OCI-LY3 (cell line): ENCODE measurements around the gene NUDT12.

Experiments used
- H2AFZ ChIP-seq: fragments of 200-600, 300-600 bp; shearing (Covaris generic); 2 replicates; pipeline ENCODE4 v1.6.0; 2014; ENCODE audit warnings: antibody characterized with exemption, low read depth, low read length
- H3K27ac ChIP-seq: fragments of 200-600, 300-600 bp; sonication (generic); 2 replicates; pipeline ENCODE4 v1.5.1; 2014; ENCODE audit warnings: mild to moderate bottlenecking, low read length, moderate library complexity, mixed read lengths
- H3K27me3 ChIP-seq: fragments of 200-600, 300-600 bp; sonication (generic); 2 replicates; pipeline ENCODE4 v1.6.1; 2014; ENCODE audit warnings: low read depth, low read length, mixed read lengths
- H3K36me3 ChIP-seq: fragments of 200-600, 300-600 bp; sonication (generic); replicated peaks from 2 replicates; pipeline ENCODE3; 2014; ENCODE audit warnings: low read depth, low read length, mixed read lengths
- H3K4me1 ChIP-seq: fragments of 300-600, 200-600 bp; sonication (generic); 2 replicates; pipeline ENCODE4 v1.6.1; 2014; ENCODE audit warnings: low read length, mixed read lengths
- H3K4me2 ChIP-seq: fragments of 200-600, 300-600 bp; sonication (generic); 2 replicates; pipeline ENCODE4 v1.6.1; 2014; ENCODE audit warnings: low read length, mixed read lengths
- H3K4me3 ChIP-seq: fragments of 300-600, 200-600 bp; sonication (generic); 2 replicates; pipeline ENCODE4 v1.5.1; 2014; ENCODE audit warnings: antibody characterized with exemption, mild to moderate bottlenecking, low read length, moderate library complexity
- H3K79me2 ChIP-seq: fragments of 300-600, 200-600 bp; shearing (Covaris generic); 2 replicates; pipeline ENCODE4 v1.6.1; 2014; ENCODE audit warnings: mild to moderate bottlenecking, low read length, mixed read lengths
- H3K9ac ChIP-seq: fragments of 300-600, 200-600 bp; shearing (Covaris generic); 2 replicates; pipeline ENCODE4 v1.6.0; 2014; ENCODE audit warnings: mild to moderate bottlenecking, low read length, moderate library complexity
- H3K9me3 ChIP-seq: fragments of 200-600, 300-600 bp; shearing (Covaris generic); 2 replicates; pipeline ENCODE4 v1.6.1; 2014; ENCODE audit warnings: low read length, mixed read lengths; ENCODE audit not compliant: insufficient read depth
- H4K20me1 ChIP-seq: fragments of 200-600, 300-600 bp; sonication (generic); 2 replicates; pipeline ENCODE4 v1.6.1; 2016; ENCODE audit warnings: low read length, mixed read lengths; ENCODE audit not compliant: insufficient read depth
- EZH2phosphoT487 ChIP-seq: fragments of 200-600 bp; shearing (Covaris generic); IDR thresholded peaks from 2 replicates; pipeline ENCODE4 v1.6.1; 2018; ENCODE audit warnings: antibody characterized with exemption, mixed run types, low read depth
- TF ChIP-seq, protein P1 (sequence below): fragments of 200-600, 300-600 bp; sonication (generic); IDR thresholded peaks from 2 replicates; pipeline ENCODE4 v1.5.1; 2014; ENCODE audit warnings: antibody characterized with exemption, low read length, low read depth

NUDT12 gene

DNA sequence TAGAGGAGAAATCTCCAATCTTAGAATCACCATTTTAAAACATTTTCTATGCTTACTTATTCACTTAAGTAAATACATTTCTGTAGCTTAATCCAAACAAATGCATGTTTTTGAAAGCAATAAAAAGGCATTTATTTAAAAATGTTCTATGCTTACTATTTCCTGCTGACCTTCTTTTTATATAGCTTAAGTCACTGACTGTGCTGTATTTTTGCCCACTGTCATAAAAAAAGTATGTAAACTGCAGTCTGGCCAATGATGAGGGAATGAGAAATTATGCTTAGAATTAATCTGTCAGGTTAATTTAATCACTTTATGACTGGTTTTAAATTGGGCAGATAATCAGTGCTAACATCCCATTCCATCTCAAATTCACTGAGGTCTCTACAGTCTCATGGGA lies 20.1 kb downstream of the NUDT12 start:
- H3K9ac ChIP-seq, result no peak overlapping the region
- H3K9me3 ChIP-seq, result no peaks in the 10 kb centered on the region
- no peak overlapping the region for H3K4me3 ChIP-seq
- H3K4me2 ChIP-seq, result no peak overlapping the region
- H2AFZ ChIP-seq, result no peak overlapping the region
- no peaks in the 10 kb centered on the region for H3K79me2 ChIP-seq
- H3K4me1 ChIP-seq, result peaks cover 7% of the 10 kb centered on the region; the same call in 1 of the 2 replicates
- no peaks in the 10 kb centered on the region for H3K36me3 ChIP-seq
- H4K20me1 ChIP-seq, result no peaks in the 10 kb centered on the region
- no peak for TF ChIP-seq EZH2phosphoT487
- TF ChIP-seq, protein P1, sequence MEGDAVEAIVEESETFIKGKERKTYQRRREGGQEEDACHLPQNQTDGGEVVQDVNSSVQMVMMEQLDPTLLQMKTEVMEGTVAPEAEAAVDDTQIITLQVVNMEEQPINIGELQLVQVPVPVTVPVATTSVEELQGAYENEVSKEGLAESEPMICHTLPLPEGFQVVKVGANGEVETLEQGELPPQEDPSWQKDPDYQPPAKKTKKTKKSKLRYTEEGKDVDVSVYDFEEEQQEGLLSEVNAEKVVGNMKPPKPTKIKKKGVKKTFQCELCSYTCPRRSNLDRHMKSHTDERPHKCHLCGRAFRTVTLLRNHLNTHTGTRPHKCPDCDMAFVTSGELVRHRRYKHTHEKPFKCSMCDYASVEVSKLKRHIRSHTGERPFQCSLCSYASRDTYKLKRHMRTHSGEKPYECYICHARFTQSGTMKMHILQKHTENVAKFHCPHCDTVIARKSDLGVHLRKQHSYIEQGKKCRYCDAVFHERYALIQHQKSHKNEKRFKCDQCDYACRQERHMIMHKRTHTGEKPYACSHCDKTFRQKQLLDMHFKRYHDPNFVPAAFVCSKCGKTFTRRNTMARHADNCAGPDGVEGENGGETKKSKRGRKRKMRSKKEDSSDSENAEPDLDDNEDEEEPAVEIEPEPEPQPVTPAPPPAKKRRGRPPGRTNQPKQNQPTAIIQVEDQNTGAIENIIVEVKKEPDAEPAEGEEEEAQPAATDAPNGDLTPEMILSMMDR, result no peak
- no peak overlapping the region for H3K27ac ChIP-seq
- no peaks in the 10 kb centered on the region for H3K27me3 ChIP-seq

DNA sequence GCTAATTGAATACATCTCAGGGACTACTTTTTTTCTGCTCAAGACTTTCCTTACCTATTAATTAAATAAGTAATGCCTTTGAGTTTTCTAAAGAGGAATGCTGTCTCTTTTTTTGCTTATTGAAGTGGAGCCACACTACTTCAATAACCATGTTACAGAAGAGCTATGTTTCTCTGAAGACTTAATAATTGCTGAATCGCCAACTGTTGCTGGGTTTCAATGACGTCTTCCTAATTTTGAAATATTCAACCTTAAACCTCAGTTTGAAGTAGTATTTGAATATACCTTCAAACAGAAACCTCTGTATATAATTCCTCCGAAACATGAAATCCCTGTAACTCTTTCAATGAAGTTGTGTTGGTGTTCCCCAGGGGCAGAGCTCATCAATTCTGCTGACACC lies 21.0 kb downstream of the NUDT12 start:
- Histone ChIP-seq H3K27me3 (no peaks in the 10 kb centered on the region), H3K27ac (no peak overlapping the region), H3K4me1 (peaks cover under 1% of the 10 kb centered on the region; the same call in 1 of the 2 replicates), H2AFZ (no peak overlapping the region), H3K36me3 (no peaks in the 10 kb centered on the region), H3K79me2 (no peaks in the 10 kb centered on the region), H3K4me2 (no peak overlapping the region), H3K4me3 (no peak overlapping the region), H3K9ac (no peak overlapping the region), H4K20me1 (no peaks in the 10 kb centered on the region), H3K9me3 (no peaks in the 10 kb centered on the region)
- TF ChIP-seq, protein P1, result no peak

DNA sequence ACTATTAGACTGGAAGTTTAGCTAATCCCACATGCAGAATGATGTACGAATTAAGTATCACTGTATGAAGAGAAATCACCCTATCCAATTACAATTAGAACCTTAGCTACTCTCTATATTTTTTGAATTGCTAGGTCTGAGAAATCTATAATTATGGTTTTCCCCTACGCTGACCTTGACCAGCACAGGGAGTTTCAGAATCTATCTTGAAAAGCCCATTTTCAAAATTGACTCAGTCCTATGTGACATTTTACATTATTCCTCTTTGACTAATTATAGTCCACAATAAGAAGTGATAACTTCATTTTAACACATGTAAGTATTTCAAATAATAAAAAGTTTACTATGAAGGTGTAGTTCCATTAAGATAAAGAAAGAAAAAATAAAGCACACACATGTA lies 21.5 kb downstream of the NUDT12 start:
- H3K27me3 ChIP-seq, result no peaks in the 10 kb centered on the region
- no peak overlapping the region for H3K4me3 ChIP-seq
- no peak overlapping the region for H3K4me2 ChIP-seq
- no peak overlapping the region for H3K9ac ChIP-seq
- no peak overlapping the region for H2AFZ ChIP-seq
- H3K4me1 ChIP-seq, result no peaks in the 10 kb centered on the region
- TF ChIP-seq, protein P1, result no peak
- no peak for TF ChIP-seq EZH2phosphoT487
- H3K9me3 ChIP-seq, result no peaks in the 10 kb centered on the region
- no peaks in the 10 kb centered on the region for H3K36me3 ChIP-seq
- H4K20me1 ChIP-seq, result no peaks in the 10 kb centered on the region
- no peaks in the 10 kb centered on the region for H3K79me2 ChIP-seq
- no peak overlapping the region for H3K27ac ChIP-seq

DNA sequence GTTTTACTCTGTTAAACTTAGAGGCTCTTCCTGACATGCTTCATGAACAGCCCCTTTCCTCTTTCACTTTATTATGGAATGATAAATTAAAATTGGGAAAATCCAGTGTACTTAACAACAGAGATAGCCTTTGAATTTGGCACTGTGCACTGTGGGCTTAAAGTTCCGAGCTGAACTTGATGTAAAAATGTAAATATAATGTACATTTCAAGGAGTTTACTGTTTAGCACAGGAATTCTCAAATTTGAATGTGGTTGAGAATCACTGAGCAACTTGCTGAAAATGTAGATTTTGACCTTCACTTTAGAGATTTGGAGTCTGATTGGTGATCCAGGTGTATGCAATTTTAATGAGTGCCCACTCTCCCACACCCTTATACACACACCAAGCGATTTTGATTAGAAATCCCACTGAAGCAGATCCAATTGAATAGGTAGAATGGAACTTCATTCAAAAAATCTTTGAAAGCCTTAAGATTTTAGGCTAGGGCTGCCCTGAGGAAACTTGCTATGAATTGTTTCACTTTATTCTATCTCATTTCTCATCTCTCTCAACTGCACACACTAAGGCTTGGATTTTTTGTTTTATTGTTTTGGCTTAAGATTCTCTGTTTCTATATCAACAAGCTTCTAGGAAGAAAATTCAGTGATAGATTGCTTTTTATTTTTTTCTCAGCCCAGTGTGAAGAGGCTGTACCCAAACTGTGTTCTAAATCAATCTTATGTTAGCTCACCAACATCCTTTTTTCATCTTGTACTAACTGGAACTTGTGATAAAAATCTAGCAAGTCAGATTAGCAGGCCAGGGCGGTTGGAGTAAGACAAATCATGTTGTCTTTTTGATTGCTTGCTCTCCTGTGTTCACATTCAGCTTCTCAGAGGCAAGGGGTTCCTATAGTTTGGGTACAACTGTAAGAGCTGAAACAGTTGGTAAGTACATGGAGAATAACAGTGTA lies 22.9 kb downstream of the NUDT12 start:
- Histone ChIP-seq H3K79me2 (no peaks in the 10 kb centered on the region), H4K20me1 (no peaks in the 10 kb centered on the region), H3K27ac (no peak overlapping the region), H3K4me3 (no peak overlapping the region), H3K4me2 (no peak overlapping the region), H3K27me3 (no peaks in the 10 kb centered on the region), H2AFZ (no peak overlapping the region), H3K9me3 (no peaks in the 10 kb centered on the region), H3K9ac (no peak overlapping the region), H3K4me1 (no peaks in the 10 kb centered on the region), H3K36me3 (no peaks in the 10 kb centered on the region)
- TF ChIP-seq EZH2phosphoT487, result no peak
- TF ChIP-seq, protein P1, result no peak
